GM12878 (cell line): ENCODE results near the gene SEZ6L2. TPM values are rescaled to one million over a fixed set of nuclear protein-coding genes. Genes with fewer than 3 reads are reported as not detected.

Experiments used
- ATAC-seq: fragments of 200-7000 bp; cut with Tn5 transposase; 3 replicates; pipeline ENCODE4 v1.9.1; 2020; ENCODE audit warnings: mild to moderate bottlenecking, moderate library complexity
- BruUV-seq: library from RNA; stranded (reverse); fragments of 400-500 nt; replicated peaks from 2 replicates; lab custom pipeline; 2021; lab: Mats Ljungman, UMichigan
- CTCF ChIA-PET: fragments of 300-600 bp; sonication (Branson Sonifier 250); formaldehyde crosslinking; extraction: SDS; loops from one replicate; lab custom pipeline; 2021; ENCODE audit warnings: inconsistent platforms; lab: Yijun Ruan, JAX
- POLR2A ChIA-PET: fragments of 350-600 bp; formaldehyde crosslinking; extraction: SDS; loops from one replicate; lab custom pipeline; 2021; ENCODE audit warnings: inconsistent platforms; lab: Charles Lee
- RAD21 ChIA-PET: fragments of 300-600 bp; sonication (Branson Sonifier 250); formaldehyde crosslinking; loops from one replicate; lab custom pipeline; 2023; ENCODE audit warnings: antibody characterized with exemption; ENCODE audit not compliant: unreplicated experiment; lab: Charles Lee
- SMC1A ChIA-PET: fragments of 300-600 bp; sonication (Branson Sonifier 250); formaldehyde crosslinking; loops from one replicate; lab custom pipeline; 2023; ENCODE audit not compliant: unreplicated experiment, uncharacterized antibody; lab: Charles Lee
- DNase-seq: peaks from one replicate; pipeline ENCODE4 v3.0.0-alpha.2; 2011; ENCODE audit warnings: low read depth, low spot score
- FAIRE-seq: peaks from 3 replicates; lab custom pipeline; 2011; peaks lifted over from hg19 to GRCh38; lab: Jason Lieb, UNC
- H2AFZ ChIP-seq: 2 replicates; pipeline ENCODE4 v1.6.0; 2011; ENCODE audit warnings: low read depth, low read length, control low read depth; ENCODE audit not compliant: control insufficient read depth
- H3K27ac ChIP-seq: 2 replicates; pipeline ENCODE4 v1.5.1; 2011; ENCODE audit warnings: control low read depth; ENCODE audit not compliant: control insufficient read depth, insufficient read depth
- H3K27me3 ChIP-seq, 2 experiments: replicated peaks in 1 of 2; 2 replicates each; pipeline versions ENCODE4 v1.6.0 to v1.6.1; 2011; ENCODE audit warnings: low read length in 1 of 2; ENCODE audit not compliant: control insufficient read depth in 2 of 2, insufficient read depth in 2 of 2
- H3K36me3 ChIP-seq, 2 experiments: 2 replicates each; pipeline ENCODE4 v1.5.1; 2011; ENCODE audit warnings: low read length in 1 of 2; ENCODE audit not compliant: control insufficient read depth in 2 of 2, insufficient read depth in 2 of 2
- H3K4me1 ChIP-seq: 2 replicates; pipeline ENCODE4 v1.6.1; 2011; ENCODE audit warnings: mild to moderate bottlenecking, low read length, moderate library complexity, mixed read lengths; ENCODE audit not compliant: control insufficient read depth, insufficient read depth
- H3K4me2 ChIP-seq: 2 replicates; pipeline ENCODE4 v1.6.0; 2011; ENCODE audit warnings: control low read depth; ENCODE audit not compliant: control insufficient read depth, insufficient read depth
- H3K4me3 ChIP-seq: fragments of 200-600 bp; sonication (generic); 2 replicates; pipeline ENCODE4 v1.5.1; 2016
- H3K79me2 ChIP-seq: 2 replicates; pipeline ENCODE4 v1.6.0; 2011; ENCODE audit warnings: low read length; ENCODE audit not compliant: control insufficient read depth, insufficient read depth
- H3K9ac ChIP-seq: 2 replicates; pipeline ENCODE4 v1.8.0; 2011; ENCODE audit warnings: low read length, control low read depth, mixed read lengths; ENCODE audit not compliant: control insufficient read depth, insufficient read depth
- H3K9me3 ChIP-seq: replicated peaks from 3 replicates; pipeline ENCODE4 v1.5.1; 2011; ENCODE audit warnings: mild to moderate bottlenecking, low read length; ENCODE audit not compliant: control insufficient read depth, insufficient read depth
- H4K20me1 ChIP-seq: 2 replicates; pipeline ENCODE4 v1.6.0; 2011; ENCODE audit not compliant: control insufficient read depth, insufficient read depth
- JUND ChIP-seq: IDR thresholded peaks from 2 replicates; pipeline ENCODE4 v1.6.1; 2012; ENCODE audit warnings: low read depth, mild to moderate bottlenecking, low read length, improper control_type of control experiment, moderate library complexity
- SKIL ChIP-seq: fragments of 450-650 bp; IDR thresholded peaks from 2 replicates; pipeline ENCODE4 v1.6.1; 2017; ENCODE audit warnings: mild to moderate bottlenecking, low read depth, inconsistent platforms; ENCODE audit not compliant: poor library complexity, severe bottlenecking
- YBX1 ChIP-seq: fragments of 450-650 bp; IDR thresholded peaks from 2 replicates; pipeline ENCODE4 v1.6.1; 2016; ENCODE audit warnings: antibody characterized with exemption
- WGBS: methylation state at CpG from one replicate; pipeline ENCODE4 v1.1.6; 2016; ENCODE audit warnings: low lambda C conversion rate; ENCODE audit not compliant: insufficient replicate concordance, insufficient coverage; ENCODE audit errors: missing lambda C conversion rate; 5-methylcytosine and 5-hydroxymethylcytosine counted together
- in situ Hi-C: fragments of 300-500 bp; cut with MboI; formaldehyde crosslinking; loops from 9 replicates; pipeline ENCODE4 v1.14.3; 2018; ENCODE audit warnings: mixed read lengths
- intact Hi-C: fragments of 100-400 bp; cut with micrococcal nuclease; formaldehyde crosslinking; loops from one replicate; pipeline ENCODE4 v1.14.2; 2022; ENCODE audit not compliant: unreplicated experiment
- polyA plus RNA-seq, 11 experiments: library from polyadenylated mRNA; depleted of rRNA in 4 of 11; unstranded in 6 of 11; stranded (reverse) in 5 of 11; fragments of >200 nt; fragmentation: Nextera tagmentation in 4 of 11; fragmentation: Illumina TruSeq in 1 of 11; extraction: Ambion mirVana in 4 of 11; extraction: Trizol in 1 of 11; gene quantifications; 1 replicate in 1 of 11; 2 replicates in 10 of 11; pipeline versions ENCODE4 v1.2.1 to v1.2.3, GENCODE V29; 2011 to 2016; ENCODE audit warnings: inconsistent platforms in 2 of 11, missing spikeins in 2 of 11, low read depth in 1 of 11
- total RNA-seq, 4 experiments: library from RNA; depleted of rRNA in 3 of 4; stranded (reverse); fragments of >200 nt in 3 of 4; fragmentation: Illumina TruSeq in 1 of 4; extraction: Trizol in 1 of 4; gene quantifications; 2 replicates each; pipeline versions ENCODE4 v1.2.1 to v1.2.3, GENCODE V29; 2013 to 2021
- TF ChIP-seq, protein P1 (sequence below): fragments of 150-350 bp; IDR thresholded peaks from 2 replicates; pipeline ENCODE4 v1.6.1; 2016; ENCODE audit warnings: low read depth, low read length

SEZ6L2 gene
- total and polyA plus RNA-seq, 10 of the 15 experiments (the other 5 are each of a cell fraction or from before 2014, with no cell fraction given), result 0.06 to 0.49 TPM; not detected in 8

GRCh38 chr16:29903590-29903989 lies 4.2 kb upstream of the SEZ6L2 start (continued):
- no peak for TF ChIP-seq SKIL

GRCh38 chr16:29901607-29901945 lies 2.2 kb upstream of the SEZ6L2 start:
- ChIA-PET RAD21 (no interaction called here), CTCF (no interaction called here), POLR2A (no interaction called here), SMC1A (interaction anchor here (0.6 kb wide), 1 partner anchor 757 kb away, joined by 4 read pairs; no protein-coding TSS in a partner anchor)
- no peak overlapping the region for H3K27ac ChIP-seq
- no peak for DNase-seq
- no TSS peak for BruUV-seq
- in situ Hi-C loops (no loop called here), intact Hi-C loops (loop anchor here (10.0 kb wide), 1 partner anchor 123 kb away; the partner anchor contains the start of gene C16orf92)
- H3K79me2 ChIP-seq, result no peaks in the 10 kb centered on the region
- no peak overlapping the region for H3K4me3 ChIP-seq
- no peak for FAIRE-seq
- H3K36me3 ChIP-seq, result no peaks in the 10 kb centered on the region
- H4K20me1 ChIP-seq, result no peaks in the 10 kb centered on the region
- 62% methylated on average over 16 of the region's 19 CpGs for WGBS
- H3K9ac ChIP-seq, result no peak overlapping the region
- H3K9me3 ChIP-seq, result no peaks in the 10 kb centered on the region
- no peak overlapping the region for H3K4me2 ChIP-seq
- ATAC-seq, result no peak
- H3K27me3 ChIP-seq, result no peaks in the 10 kb centered on the region; a peak in 1 of 4 replicates
- H3K4me1 ChIP-seq, result peaks cover 3% of the 10 kb centered on the region; the same call in 1 of the 2 replicates
- H2AFZ ChIP-seq, result no peak overlapping the region
- TF ChIP-seq YBX1, result no peak
- TF ChIP-seq, protein P1, sequence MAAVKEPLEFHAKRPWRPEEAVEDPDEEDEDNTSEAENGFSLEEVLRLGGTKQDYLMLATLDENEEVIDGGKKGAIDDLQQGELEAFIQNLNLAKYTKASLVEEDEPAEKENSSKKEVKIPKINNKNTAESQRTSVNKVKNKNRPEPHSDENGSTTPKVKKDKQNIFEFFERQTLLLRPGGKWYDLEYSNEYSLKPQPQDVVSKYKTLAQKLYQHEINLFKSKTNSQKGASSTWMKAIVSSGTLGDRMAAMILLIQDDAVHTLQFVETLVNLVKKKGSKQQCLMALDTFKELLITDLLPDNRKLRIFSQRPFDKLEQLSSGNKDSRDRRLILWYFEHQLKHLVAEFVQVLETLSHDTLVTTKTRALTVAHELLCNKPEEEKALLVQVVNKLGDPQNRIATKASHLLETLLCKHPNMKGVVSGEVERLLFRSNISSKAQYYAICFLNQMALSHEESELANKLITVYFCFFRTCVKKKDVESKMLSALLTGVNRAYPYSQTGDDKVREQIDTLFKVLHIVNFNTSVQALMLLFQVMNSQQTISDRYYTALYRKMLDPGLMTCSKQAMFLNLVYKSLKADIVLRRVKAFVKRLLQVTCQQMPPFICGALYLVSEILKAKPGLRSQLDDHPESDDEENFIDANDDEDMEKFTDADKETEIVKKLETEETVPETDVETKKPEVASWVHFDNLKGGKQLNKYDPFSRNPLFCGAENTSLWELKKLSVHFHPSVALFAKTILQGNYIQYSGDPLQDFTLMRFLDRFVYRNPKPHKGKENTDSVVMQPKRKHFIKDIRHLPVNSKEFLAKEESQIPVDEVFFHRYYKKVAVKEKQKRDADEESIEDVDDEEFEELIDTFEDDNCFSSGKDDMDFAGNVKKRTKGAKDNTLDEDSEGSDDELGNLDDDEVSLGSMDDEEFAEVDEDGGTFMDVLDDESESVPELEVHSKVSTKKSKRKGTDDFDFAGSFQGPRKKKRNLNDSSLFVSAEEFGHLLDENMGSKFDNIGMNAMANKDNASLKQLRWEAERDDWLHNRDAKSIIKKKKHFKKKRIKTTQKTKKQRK, result no peak
- TF ChIP-seq JUND, result no peak
